ENCODE results near the gene SULT1A2.
A peak's percentile ranks its signal among the peaks of the same experiment; 100 is the strongest.
"Not testable (repeated sequence)": the region's sequence is repeated elsewhere in the genome, so short reads cannot be mapped to it uniquely, and the experiment has no call there.

Gene SULT1A2

GRCh38 chr16:28616224-28616577, 19.4 kb upstream of the SULT1A2 start:
- DNase-seq (ENCODE audit: low spot score in 2 of 2); H3K9me3 Mint-ChIP-seq; H3K4me1 Mint-ChIP-seq; H3K27ac Mint-ChIP-seq (ENCODE audit: low read depth); ATAC-seq (replicated peaks; ENCODE audit: extremely low read depth, poor library complexity, severe bottlenecking); H3K4me3 Mint-ChIP-seq; H3K27me3 Mint-ChIP-seq: not testable (repeated sequence)
- peaks cover 15% of the 10 kb centered on the region for H3K36me3 Mint-ChIP-seq (ENCODE audit: insufficient read depth)

- not testable (repeated sequence) for H3K4me3 Mint-ChIP-seq; H3K27ac Mint-ChIP-seq (ENCODE audit: low read depth); H3K4me1 Mint-ChIP-seq; H3K9me3 Mint-ChIP-seq; DNase-seq (ENCODE audit: low spot score in 2 of 2); ATAC-seq (replicated peaks; ENCODE audit: extremely low read depth, poor library complexity, severe bottlenecking); H3K27me3 Mint-ChIP-seq
- H3K36me3 Mint-ChIP-seq (ENCODE audit: insufficient read depth), result peaks cover 13% of the 10 kb centered on the region
Measured at GRCh38 chr16:28615486-28616223, 18.8 kb upstream of the SULT1A2 start.

GRCh38 chr16:28614561-28614960, 17.7 kb upstream of the SULT1A2 start:
- Mint-ChIP-seq H3K36me3 (ENCODE audit: insufficient read depth) (peaks cover 11% of the 10 kb centered on the region), H3K4me1 (peaks cover 10% of the 10 kb centered on the region)
- DNase-seq (ENCODE audit: low spot score in 2 of 2); ATAC-seq (replicated peaks; ENCODE audit: extremely low read depth, poor library complexity, severe bottlenecking); H3K27me3 Mint-ChIP-seq; H3K9me3 Mint-ChIP-seq; H3K27ac Mint-ChIP-seq (ENCODE audit: low read depth); H3K4me3 Mint-ChIP-seq: not testable (repeated sequence)

- not testable (repeated sequence) for ATAC-seq (replicated peaks; ENCODE audit: extremely low read depth, poor library complexity, severe bottlenecking); H3K27me3 Mint-ChIP-seq; H3K36me3 Mint-ChIP-seq (ENCODE audit: insufficient read depth); DNase-seq (ENCODE audit: low spot score in 2 of 2); H3K9me3 Mint-ChIP-seq; H3K4me3 Mint-ChIP-seq; H3K27ac Mint-ChIP-seq (ENCODE audit: low read depth)
- peaks cover 10% of the 10 kb centered on the region for H3K4me1 Mint-ChIP-seq
Measured at GRCh38 chr16:28613912-28614311, 17.1 kb upstream of the SULT1A2 start.

- not testable (repeated sequence) for H3K27me3 Mint-ChIP-seq; H3K36me3 Mint-ChIP-seq (ENCODE audit: insufficient read depth)
Measured at GRCh38 chr16:28612359-28613280, 15.8 kb upstream of the SULT1A2 start.

GRCh38 chr16:28610595-28611191, 13.8 kb upstream of the SULT1A2 start:
- no peaks in the 10 kb centered on the region for H3K27me3 Mint-ChIP-seq
- peaks cover 10% of the 10 kb centered on the region for H3K4me1 Mint-ChIP-seq
- no peaks in the 10 kb centered on the region for H3K36me3 Mint-ChIP-seq (ENCODE audit: insufficient read depth)
- no peak for DNase-seq (ENCODE audit: low spot score in 2 of 2)
- H3K27ac Mint-ChIP-seq (ENCODE audit: low read depth), result no peak overlapping the region
- H3K9me3 Mint-ChIP-seq, result no peaks in the 10 kb centered on the region
- no peak overlapping the region for H3K4me3 Mint-ChIP-seq
- ATAC-seq (replicated peaks; ENCODE audit: extremely low read depth, poor library complexity, severe bottlenecking), result no peak

More at GRCh38 chr16:28612359-28613280, 15.8 kb upstream of the SULT1A2 start:
- peaks cover 10% of the 10 kb centered on the region for H3K4me1 Mint-ChIP-seq
- H3K4me3 Mint-ChIP-seq; H3K27ac Mint-ChIP-seq (ENCODE audit: low read depth); DNase-seq (ENCODE audit: low spot score in 2 of 2); H3K9me3 Mint-ChIP-seq: not testable (repeated sequence)
- ATAC-seq (replicated peaks; ENCODE audit: extremely low read depth, poor library complexity, severe bottlenecking), result peak; percentile 99

- Mint-ChIP-seq H3K27ac (ENCODE audit: low read depth) (no peak within 1 kb of the TSS), H3K36me3 (ENCODE audit: insufficient read depth) (no peaks in the 10 kb centered on the region), H3K4me3 (no peak within 1 kb of the TSS), H3K27me3 (no peaks in the 10 kb centered on the region), H3K9me3 (no peaks in the 10 kb centered on the region), H3K4me1 (peaks cover 10% of the 10 kb centered on the region)
- ATAC-seq (replicated peaks; ENCODE audit: extremely low read depth, poor library complexity, severe bottlenecking), result no peak
- DNase-seq (ENCODE audit: low spot score in 2 of 2), result no peak
Measured at GRCh38 chr16:28609631-28610594, 13.1 kb upstream of the SULT1A2 start, which contains the start of gene SULT1A1. SULT1A1 (minus strand) TSS chr16:28610044; CDS start chr16:28608855, 1,189 bp downstream.

GRCh38 chr16:28608867-28609596, 12.2 kb upstream of the SULT1A2 start:
- H3K9me3 Mint-ChIP-seq; DNase-seq (ENCODE audit: low spot score in 2 of 2); H3K27ac Mint-ChIP-seq (ENCODE audit: low read depth); H3K27me3 Mint-ChIP-seq; ATAC-seq (replicated peaks; ENCODE audit: extremely low read depth, poor library complexity, severe bottlenecking); H3K36me3 Mint-ChIP-seq (ENCODE audit: insufficient read depth); H3K4me3 Mint-ChIP-seq: not testable (repeated sequence)
- peaks cover 10% of the 10 kb centered on the region for H3K4me1 Mint-ChIP-seq

GRCh38 chr16:28608496-28608808, 11.6 kb upstream of the SULT1A2 start:
- H3K4me1 Mint-ChIP-seq, result peaks cover 10% of the 10 kb centered on the region
- H3K36me3 Mint-ChIP-seq (ENCODE audit: insufficient read depth); H3K27me3 Mint-ChIP-seq; H3K4me3 Mint-ChIP-seq; H3K9me3 Mint-ChIP-seq; H3K27ac Mint-ChIP-seq (ENCODE audit: low read depth); ATAC-seq (replicated peaks; ENCODE audit: extremely low read depth, poor library complexity, severe bottlenecking); DNase-seq (ENCODE audit: low spot score in 2 of 2): not testable (repeated sequence)

- ATAC-seq (replicated peaks; ENCODE audit: extremely low read depth, poor library complexity, severe bottlenecking); DNase-seq (ENCODE audit: low spot score in 2 of 2); H3K36me3 Mint-ChIP-seq (ENCODE audit: insufficient read depth); H3K9me3 Mint-ChIP-seq; H3K4me3 Mint-ChIP-seq; H3K27me3 Mint-ChIP-seq; H3K27ac Mint-ChIP-seq (ENCODE audit: low read depth): not testable (repeated sequence)
- H3K4me1 Mint-ChIP-seq, result peaks cover 10% of the 10 kb centered on the region
Measured at GRCh38 chr16:28607681-28608495, 11.0 kb upstream of the SULT1A2 start.

GRCh38 chr16:28607116-28607623, 10.3 kb upstream of the SULT1A2 start:
- ATAC-seq (replicated peaks; ENCODE audit: extremely low read depth, poor library complexity, severe bottlenecking) (no peak), DNase-seq (ENCODE audit: low spot score in 2 of 2) (no peak)
- Mint-ChIP-seq H3K4me3 (no peak overlapping the region), H3K9me3 (no peaks in the 10 kb centered on the region), H3K27me3 (no peaks in the 10 kb centered on the region), H3K36me3 (ENCODE audit: insufficient read depth) (no peaks in the 10 kb centered on the region), H3K4me1 (peaks cover 10% of the 10 kb centered on the region), H3K27ac (ENCODE audit: low read depth) (no peak overlapping the region)
